GM18907 (cell line): ENCODE results near the gene SLC6A3.
"Not testable (repeated sequence)": the region's sequence is repeated elsewhere in the genome, so short reads cannot be mapped to it uniquely, and the experiment has no call there.

Source experiments
- ATAC-seq: cut with Tn5 transposase; IDR thresholded peaks from one replicate; pipeline ENCODE4 v1.9.1; 2021; ENCODE audit warnings: mild to moderate bottlenecking, moderate library complexity; ENCODE audit not compliant: unreplicated experiment

The SLC6A3 gene

GRCh38 chr5:1465117-1465516 is 19.9 kb upstream of the SLC6A3 start:
- no peak for ATAC-seq

GRCh38 chr5:1464511-1464910 is 19.3 kb upstream of the SLC6A3 start:
- ATAC-seq = no peak

GRCh38 chr5:1464096-1464446 is 18.8 kb upstream of the SLC6A3 start:
- no peak for ATAC-seq

GRCh38 chr5:1463326-1464095 is 18.3 kb upstream of the SLC6A3 start:
- no peak for ATAC-seq

- no peak for ATAC-seq
Measured at GRCh38 chr5:1462358-1462757, 17.1 kb upstream of the SLC6A3 start.

- no peak for ATAC-seq
Measured at GRCh38 chr5:1461396-1461795, 16.2 kb upstream of the SLC6A3 start.

GRCh38 chr5:1460054-1460682 is 14.9 kb upstream of the SLC6A3 start:
- ATAC-seq = no peak

- not testable (repeated sequence) for ATAC-seq
Measured at GRCh38 chr5:1459435-1459834, 14.2 kb upstream of the SLC6A3 start.

GRCh38 chr5:1456110-1456881 is 11.1 kb upstream of the SLC6A3 start:
- ATAC-seq = not testable (repeated sequence)

- ATAC-seq = no peak
Measured at GRCh38 chr5:1453613-1454012, 8.4 kb upstream of the SLC6A3 start.

- no peak for ATAC-seq
Measured at GRCh38 chr5:1449081-1449630, 3.9 kb upstream of the SLC6A3 start.

GRCh38 chr5:1448511-1449011 is 3.3 kb upstream of the SLC6A3 start:
- no peak for ATAC-seq

- no peak for ATAC-seq
Measured at GRCh38 chr5:1447671-1448361, 2.6 kb upstream of the SLC6A3 start.

GRCh38 chr5:1446602-1447343 is 1.5 kb upstream of the SLC6A3 start:
- ATAC-seq = no peak

GRCh38 chr5:1445689-1446601 is 705 bp upstream of the SLC6A3 start:
- ATAC-seq = no peak

- no peak for ATAC-seq
Measured at GRCh38 chr5:1444361-1445189, 665 bp downstream of the SLC6A3 start.

GRCh38 chr5:1443991-1444360 is 1.3 kb downstream of the SLC6A3 start:
- ATAC-seq = no peak

- no peak for ATAC-seq
Measured at GRCh38 chr5:1443171-1443570, 2.1 kb downstream of the SLC6A3 start.
